ENCODE results near the gene BCL2A1. TPM values are rescaled to one million over a fixed set of nuclear protein-coding genes. Genes with fewer than 3 reads are reported as not detected.

Gene BCL2A1
- total RNA-seq, 1 experiment from 2014 or later: not detected

- no peaks in the 10 kb centered on the region for H3K36me3 Mint-ChIP-seq (ENCODE audit: insufficient read depth in 1 of 3, low read depth in 3 of 3)
- no peaks in the 10 kb centered on the region for H3K79me2 ChIP-seq (ENCODE audit: insufficient read depth, low read length)
- no peaks in the 10 kb centered on the region for H4K20me1 ChIP-seq (ENCODE audit: control insufficient read depth, insufficient read depth, insufficient read length)
- no peak overlapping the region for H2BK15ac ChIP-seq (ENCODE audit: low read depth, low read length)
- no peak overlapping the region for H3K4ac ChIP-seq (ENCODE audit: low read depth, low read length)
- no peak overlapping the region for H3K56ac ChIP-seq (ENCODE audit: insufficient read length, low read depth, low read length)
- no peak overlapping the region for H4K8ac ChIP-seq (replicated peaks; ENCODE audit: insufficient read length, low read depth, low read length)
- H2BK20ac ChIP-seq (ENCODE audit: low read depth, low read length, poor library complexity, severe bottlenecking): no peak overlapping the region
- no peak overlapping the region for H3K14ac ChIP-seq (ENCODE audit: insufficient read depth, low read length)
- no peaks in the 10 kb centered on the region for H3K23me2 ChIP-seq (ENCODE audit: insufficient read length, low read depth, low read length, poor library complexity, severe bottlenecking)
- H3K27ac Mint-ChIP-seq: no peak overlapping the region; a peak in 1 of 7 replicates
- no peak overlapping the region for H3K18ac ChIP-seq (ENCODE audit: insufficient read length, low read depth, low read length)
- no CpG with 5 or more reads among the region's 4 CpGs for WGBS (ENCODE audit: extremely low coverage, insufficient read length, low lambda C conversion rate)
- no peak overlapping the region for H3T11ph ChIP-seq (ENCODE audit: low read length)
- no peaks in the 10 kb centered on the region for H3K79me1 ChIP-seq (ENCODE audit: insufficient read depth, low read depth, low read length, poor library complexity, severe bottlenecking)
- H3K27me3 ChIP-seq (ENCODE audit: insufficient read depth, low read length): no peaks in the 10 kb centered on the region
- H3K27me3 Mint-ChIP-seq (ENCODE audit: low read depth): no peaks in the 10 kb centered on the region; the same call in 1 of the 2 replicates
- no peak overlapping the region for H3K23ac ChIP-seq (ENCODE audit: insufficient read length, low read depth, low read length)
- TF ChIP-seq, protein P1, sequence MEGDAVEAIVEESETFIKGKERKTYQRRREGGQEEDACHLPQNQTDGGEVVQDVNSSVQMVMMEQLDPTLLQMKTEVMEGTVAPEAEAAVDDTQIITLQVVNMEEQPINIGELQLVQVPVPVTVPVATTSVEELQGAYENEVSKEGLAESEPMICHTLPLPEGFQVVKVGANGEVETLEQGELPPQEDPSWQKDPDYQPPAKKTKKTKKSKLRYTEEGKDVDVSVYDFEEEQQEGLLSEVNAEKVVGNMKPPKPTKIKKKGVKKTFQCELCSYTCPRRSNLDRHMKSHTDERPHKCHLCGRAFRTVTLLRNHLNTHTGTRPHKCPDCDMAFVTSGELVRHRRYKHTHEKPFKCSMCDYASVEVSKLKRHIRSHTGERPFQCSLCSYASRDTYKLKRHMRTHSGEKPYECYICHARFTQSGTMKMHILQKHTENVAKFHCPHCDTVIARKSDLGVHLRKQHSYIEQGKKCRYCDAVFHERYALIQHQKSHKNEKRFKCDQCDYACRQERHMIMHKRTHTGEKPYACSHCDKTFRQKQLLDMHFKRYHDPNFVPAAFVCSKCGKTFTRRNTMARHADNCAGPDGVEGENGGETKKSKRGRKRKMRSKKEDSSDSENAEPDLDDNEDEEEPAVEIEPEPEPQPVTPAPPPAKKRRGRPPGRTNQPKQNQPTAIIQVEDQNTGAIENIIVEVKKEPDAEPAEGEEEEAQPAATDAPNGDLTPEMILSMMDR (conservative IDR thresholded peaks at IDR 0.05): no peak
- no peak overlapping the region for H3K9ac ChIP-seq (ENCODE audit: extremely low read depth, insufficient read length, low read length)
- H4K91ac ChIP-seq (ENCODE audit: insufficient read length, low read depth, low read length): no peak overlapping the region
- no peak overlapping the region for H3K4me3 Mint-ChIP-seq
- H3K27ac ChIP-seq (ENCODE audit: insufficient read length, low read depth, low read length): no peak overlapping the region
- no peaks in the 10 kb centered on the region for H3K4me1 ChIP-seq (ENCODE audit: insufficient read depth, low read length)
- H2AK5ac ChIP-seq (ENCODE audit: insufficient read length, low read length): no peak overlapping the region
- no peak overlapping the region for H4K5ac ChIP-seq (ENCODE audit: insufficient read length, low read depth, low read length)
- no peak overlapping the region for H2BK120ac ChIP-seq (ENCODE audit: low read depth, low read length, poor library complexity, severe bottlenecking)
- no peak overlapping the region for H2BK12ac ChIP-seq (ENCODE audit: insufficient read length, low read depth, low read length)
- no peak overlapping the region for H2BK5ac ChIP-seq (ENCODE audit: insufficient read length, low read length)
- no peak overlapping the region for H2AFZ ChIP-seq (ENCODE audit: low read length)
- DNase-seq: no peak
- peaks cover 2 to 3% of the 10 kb centered on the region in 2 experiments; a peak in 3 of 4 replicates for H3K4me1 Mint-ChIP-seq
- H3K9me3 Mint-ChIP-seq: no peaks in the 10 kb centered on the region
- no peaks in the 10 kb centered on the region for H3K9me3 ChIP-seq (ENCODE audit: control insufficient read depth, low read depth, low read length)
- no peak overlapping the region for H3K4me2 ChIP-seq (ENCODE audit: insufficient read depth, insufficient read length, low read length)
Measured at GRCh38 chr15:79956354-79956939, 14.5 kb downstream of the BCL2A1 start.
